GM19025 (cell line): ENCODE measurements around the gene GALNT14.

Experiments
- ATAC-seq: cut with Tn5 transposase; IDR thresholded peaks from one replicate; pipeline ENCODE4 v1.9.1; 2021; ENCODE audit warnings: mild to moderate bottlenecking, low read depth, moderate library complexity; ENCODE audit not compliant: unreplicated experiment

GALNT14 gene

DNA sequence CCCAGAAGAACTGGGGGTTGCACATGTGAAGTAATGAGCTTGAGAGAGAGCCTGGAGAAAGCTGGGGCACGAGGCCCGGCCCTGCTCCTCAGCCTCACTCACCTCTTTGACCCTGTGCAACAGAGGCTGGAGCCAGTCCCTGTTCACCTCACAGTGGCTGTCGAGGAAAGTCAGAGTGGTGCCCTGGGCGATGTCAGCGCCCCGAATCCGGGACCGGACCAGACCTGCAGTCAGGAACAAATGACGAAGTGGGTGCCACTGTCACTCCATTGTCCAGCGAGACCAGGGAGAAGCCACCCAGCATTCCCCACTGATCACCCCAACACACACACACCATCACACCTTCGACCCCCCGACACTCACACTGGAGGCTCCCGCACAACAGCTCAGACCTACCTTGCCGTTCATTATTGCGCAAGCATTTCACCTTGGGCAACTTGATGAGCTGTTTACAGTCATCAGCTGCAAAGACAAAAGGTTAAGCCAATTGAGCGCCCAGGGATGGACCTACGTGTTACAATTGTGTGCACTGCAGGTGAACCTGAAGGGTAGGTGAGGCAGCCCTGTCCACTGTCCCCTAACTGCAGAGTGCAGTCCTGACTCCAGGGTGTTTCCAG lies 182.6 kb downstream of the GALNT14 start:
- no peak for ATAC-seq

DNA sequence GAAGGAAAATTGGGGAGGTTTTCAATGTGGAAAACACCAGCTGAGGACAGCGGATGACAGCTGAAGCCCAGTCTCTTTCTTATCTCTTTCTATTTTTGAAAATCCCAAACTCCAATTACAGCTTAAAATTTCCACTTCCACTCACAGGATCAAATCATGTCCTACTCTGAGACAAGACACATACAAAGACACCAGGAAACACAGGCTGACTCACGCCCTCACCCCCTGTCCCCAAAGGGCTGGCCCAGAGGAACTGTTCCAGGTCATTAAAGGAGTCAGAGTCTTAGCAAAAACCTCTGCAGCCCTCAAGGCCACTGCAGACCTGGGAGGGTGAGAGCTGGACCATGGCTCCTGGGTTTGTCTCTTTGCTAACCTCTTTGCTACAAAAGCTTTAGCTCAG lies 187.9 kb downstream of the GALNT14 start:
- ATAC-seq = no peak

DNA sequence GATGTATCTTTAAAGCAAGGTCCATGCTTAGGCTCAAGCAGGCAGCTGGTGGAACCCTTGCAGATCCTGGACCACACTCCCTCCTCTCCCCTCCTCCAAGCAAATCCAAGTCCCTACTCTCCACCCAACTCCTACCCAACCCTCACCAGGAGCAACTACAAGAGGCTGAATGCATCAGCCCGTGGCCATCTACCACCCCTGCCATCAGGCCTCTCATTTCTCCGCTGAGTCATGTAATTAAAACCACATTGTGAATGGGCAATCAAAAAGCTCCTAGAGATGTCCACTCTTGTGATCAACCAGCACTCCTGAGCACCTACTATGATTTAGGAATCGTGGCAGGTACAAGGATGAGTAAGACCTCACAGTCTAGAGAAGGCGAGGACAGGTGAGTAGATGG lies 188.8 kb downstream of the GALNT14 start:
- ATAC-seq = no peak

DNA sequence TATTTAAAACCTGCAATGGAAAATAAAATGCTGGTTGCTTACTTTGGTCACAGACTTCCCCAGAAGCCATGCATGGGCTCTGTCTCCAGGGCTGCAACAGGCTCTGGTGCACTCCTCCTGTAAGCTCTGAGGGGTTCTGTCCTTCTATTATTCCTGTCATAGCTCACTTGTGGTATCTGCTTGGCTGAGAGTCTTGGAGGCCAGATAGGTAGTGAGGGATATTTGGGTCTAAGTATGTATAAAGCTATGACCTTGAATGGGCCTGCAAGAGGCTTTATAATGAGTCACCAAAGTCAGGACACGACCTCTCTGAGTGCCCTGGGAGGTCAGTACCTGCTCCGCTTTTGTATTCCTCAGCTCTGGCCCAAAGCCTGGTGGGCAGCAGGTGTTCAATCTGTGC lies 189.4 kb downstream of the GALNT14 start:
- no peak for ATAC-seq

DNA sequence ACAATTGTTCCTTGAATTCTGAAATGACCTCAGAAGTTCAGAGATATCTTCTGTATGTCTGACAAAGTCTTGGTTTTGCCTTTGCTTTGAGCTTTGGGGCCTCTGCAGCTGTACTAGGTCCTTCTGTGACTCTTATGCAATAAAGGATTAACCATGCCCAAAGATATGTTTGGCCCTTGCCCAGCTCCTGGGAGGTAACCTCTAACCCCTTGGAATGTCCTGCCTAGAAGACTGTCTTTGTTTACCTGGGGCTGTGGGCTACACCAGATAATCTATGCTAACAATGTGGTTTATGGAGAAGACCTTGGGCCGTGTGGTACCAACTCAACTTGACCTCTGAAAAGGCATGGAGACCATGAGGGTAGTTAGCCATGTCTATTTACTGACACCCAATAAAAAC lies 190.1 kb downstream of the GALNT14 start:
- ATAC-seq = no peak

DNA sequence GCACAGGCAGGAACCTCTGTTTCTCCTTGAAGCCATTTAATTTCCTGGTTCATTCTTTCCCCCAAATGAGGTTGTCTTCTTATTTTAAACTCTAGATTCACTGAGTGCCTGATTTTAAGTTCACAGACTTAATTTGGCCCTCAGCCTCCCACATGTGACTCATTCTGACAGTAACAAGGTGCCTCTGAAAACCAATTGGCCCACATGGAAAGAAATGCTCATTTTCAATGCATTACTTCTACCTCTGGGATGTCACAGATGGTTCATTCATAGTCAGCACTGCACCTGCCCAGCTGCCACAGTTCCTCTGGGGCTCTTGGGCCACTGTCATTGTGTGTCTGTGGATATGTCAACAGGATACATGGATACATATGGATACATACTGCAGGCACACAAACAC lies 190.6 kb downstream of the GALNT14 start:
- ATAC-seq = no peak

DNA sequence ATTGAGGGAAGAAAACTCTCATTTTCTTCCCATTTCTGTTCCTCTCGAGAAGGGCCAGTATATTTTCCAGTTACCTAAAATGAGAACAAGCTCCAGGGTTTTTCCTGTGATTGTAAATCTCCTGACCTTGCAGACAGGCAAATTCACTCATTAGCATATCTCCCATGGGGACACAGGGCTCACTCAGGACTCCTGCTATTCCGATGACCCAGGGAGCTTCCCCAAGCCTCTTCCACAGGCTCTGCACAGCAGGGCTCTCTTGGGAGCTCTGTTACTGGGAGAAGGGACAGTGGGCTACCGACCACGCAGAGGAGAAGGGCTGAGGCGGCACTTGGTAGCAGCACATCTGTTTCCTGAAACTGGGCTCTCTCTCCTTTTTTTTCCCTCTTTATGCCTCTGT lies 195.8 kb downstream of the GALNT14 start:
- no peak for ATAC-seq

DNA sequence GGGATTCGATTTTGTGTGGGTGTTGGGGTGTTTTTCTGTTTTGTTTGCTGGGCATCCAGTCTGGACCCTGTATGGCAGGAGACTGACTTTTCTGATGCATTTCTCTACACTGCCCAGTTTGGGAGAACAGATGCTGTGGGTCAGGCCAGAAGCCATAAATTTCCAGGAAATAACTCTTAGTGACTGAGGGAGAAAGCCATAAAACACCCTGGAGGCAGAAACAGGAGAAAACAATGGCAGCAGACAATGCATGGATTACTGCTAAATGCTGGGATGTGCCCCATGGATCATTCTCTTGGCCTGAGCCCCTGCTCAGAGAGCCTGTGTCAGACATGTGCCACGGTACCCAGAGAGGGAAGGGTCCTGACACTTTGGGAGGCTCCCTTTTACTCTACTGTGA lies 197.4 kb downstream of the GALNT14 start:
- ATAC-seq = no peak

DNA sequence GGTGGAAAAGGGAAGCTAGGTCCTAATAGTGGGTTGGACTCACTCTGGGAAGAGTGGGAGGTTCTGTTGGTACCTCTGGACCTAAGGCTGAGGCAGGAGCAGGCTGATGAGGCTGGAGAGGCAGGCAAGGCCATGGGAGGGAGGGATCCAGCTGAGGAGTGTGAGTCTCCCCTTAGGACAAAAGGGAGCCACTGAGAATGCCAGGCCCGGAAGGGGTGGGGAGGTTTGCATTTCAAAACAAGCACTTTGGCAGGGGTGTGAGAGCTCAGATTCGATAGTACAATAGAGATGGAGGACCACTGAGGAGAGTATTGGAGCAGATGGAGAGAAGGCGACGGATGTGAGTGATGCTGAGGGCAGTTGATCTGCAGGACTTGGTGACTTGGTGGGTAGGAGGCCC lies 198.9 kb downstream of the GALNT14 start:
- ATAC-seq = no peak

DNA sequence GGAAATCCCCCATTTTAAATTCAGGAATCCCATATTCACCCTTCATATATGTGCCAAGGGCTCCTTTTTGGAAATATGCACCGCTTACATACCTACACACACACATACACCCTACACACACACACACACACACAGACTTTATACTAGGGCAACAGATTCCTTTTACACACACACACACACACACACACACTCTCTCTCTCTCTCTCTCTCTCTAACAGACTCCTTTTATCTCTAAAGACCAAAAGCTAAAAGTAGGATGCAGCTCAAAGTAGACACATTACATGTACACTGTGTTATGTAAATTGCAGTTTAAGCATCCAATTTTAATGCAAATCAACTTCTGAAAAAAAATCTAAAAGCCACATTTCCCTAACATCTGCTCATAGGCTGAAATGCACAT lies 200.0 kb downstream of the GALNT14 start:
- no peak for ATAC-seq

DNA sequence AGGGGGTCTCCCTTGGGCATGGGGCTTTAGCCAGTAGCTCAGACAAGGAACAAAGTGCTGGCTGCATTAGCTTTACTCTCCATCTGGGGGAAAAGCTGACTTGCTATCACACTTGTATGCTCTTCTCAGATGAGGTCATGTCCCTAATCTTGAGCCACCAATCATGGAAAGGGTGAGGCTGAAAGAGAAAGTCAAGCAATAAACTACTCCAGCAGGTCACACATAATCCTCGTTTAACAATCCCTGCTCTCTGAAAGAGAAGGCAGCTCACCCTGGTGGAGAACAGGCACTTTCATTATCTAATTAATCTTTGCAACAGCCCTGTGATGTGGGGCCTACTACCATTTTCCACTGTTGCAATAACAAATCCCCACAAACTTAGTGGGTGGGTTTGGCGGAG lies 201.3 kb downstream of the GALNT14 start:
- no peak for ATAC-seq

DNA sequence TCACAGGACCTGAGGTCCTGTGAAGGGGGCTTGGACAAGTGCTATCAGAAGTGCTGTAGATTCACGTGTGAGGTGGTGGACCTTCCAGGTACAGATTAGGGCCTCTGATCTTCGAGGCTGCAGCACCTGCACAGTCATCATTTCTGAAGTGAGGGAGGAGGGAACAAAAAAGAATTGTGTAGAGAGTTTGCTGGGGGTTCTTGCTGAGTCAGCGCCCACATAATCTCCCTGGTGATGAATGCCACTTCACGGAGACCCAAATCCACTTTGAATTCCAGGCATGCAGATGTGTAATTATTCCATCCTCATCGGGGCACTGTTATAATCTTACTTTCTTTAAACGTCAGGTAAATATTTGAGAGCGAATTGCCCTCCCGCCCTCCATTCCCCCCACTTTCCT lies 202.4 kb downstream of the GALNT14 start:
- no peak for ATAC-seq

DNA sequence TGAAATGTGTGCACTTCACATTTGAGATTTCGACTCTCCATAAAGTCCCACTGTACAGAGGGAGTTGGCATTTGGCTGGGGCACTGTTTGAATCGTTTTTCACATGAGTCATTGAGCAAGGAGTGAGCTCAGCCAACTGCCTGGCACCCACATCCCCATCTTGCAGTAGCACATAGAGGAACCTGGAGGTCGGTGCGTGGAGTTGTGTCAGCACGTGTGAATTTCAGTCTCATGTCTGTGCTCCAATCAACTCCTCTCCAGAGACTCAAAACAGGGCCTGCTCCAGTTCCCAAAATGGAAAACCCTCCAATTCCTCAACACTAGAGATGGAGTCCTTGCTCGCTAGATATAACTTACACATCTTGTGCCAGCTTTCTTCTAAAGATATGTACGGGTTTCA lies 204.2 kb downstream of the GALNT14 start:
- ATAC-seq = no peak

DNA sequence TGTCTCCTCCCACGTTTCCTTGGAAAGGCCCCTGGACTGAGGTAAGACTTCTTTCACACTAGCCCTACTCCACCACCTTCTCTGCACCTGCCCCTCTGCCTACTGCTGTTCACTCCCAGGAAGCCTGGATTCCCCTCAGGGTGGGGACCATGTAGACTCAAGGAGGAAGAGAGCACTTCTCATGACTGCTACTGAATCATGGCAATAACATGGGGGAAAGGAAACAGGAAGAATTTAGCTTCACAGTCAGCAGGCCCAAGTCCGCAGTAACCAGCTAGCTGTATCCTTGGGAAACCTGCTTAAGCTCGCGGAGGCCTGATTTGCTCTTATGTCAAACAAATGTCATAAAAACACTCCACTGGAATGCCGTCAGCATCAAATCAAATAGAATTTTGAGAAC lies 204.7 kb downstream of the GALNT14 start:
- ATAC-seq = no peak

DNA sequence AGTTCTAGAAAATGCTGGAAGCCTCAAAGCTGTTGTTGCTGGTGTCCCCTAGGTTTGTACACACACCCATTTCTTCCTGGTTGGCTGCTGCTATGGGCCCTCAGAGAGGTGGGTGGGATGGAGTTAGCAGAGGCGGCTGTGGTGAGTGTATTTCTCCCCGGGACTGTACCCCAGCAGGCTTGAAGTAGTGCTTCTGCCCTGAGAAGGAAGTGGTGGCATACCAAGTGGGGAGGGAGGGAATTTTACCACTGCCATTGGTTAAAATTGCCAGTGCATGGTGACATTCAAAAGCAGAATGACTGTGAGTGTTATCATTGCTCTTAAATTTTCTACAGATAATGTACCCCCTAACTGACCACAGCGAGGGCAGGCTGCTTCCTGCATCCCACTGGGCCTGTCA lies 205.4 kb downstream of the GALNT14 start:
- ATAC-seq = no peak

DNA sequence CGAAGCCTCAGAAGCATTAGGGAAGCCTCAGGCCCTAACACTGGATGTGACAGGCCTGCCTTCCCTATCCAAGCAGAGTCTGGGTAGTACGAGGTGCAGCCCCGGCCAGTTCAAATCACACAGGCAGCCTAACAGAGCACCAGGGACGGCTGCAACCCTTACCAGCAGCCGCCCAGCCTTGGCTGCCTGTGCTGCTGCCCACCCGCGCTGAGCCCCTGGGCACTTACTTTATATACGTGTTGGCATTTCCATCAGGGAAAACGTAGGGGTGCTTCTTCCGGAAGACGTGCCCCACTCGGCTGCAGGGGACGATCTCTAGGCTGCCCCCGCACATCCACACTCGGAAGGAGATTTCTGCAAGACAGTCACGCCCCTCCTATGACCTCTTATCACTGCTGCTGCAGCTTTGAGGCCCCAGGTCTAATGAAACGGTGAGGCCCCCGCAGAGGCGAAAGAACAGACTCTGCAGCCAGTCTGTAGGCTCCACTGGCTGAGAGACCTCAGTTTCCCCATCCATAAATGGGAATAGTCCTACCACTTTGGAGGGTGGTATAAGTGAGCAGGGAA lies 206.3 kb downstream of the GALNT14 start:
- no peak for ATAC-seq

DNA sequence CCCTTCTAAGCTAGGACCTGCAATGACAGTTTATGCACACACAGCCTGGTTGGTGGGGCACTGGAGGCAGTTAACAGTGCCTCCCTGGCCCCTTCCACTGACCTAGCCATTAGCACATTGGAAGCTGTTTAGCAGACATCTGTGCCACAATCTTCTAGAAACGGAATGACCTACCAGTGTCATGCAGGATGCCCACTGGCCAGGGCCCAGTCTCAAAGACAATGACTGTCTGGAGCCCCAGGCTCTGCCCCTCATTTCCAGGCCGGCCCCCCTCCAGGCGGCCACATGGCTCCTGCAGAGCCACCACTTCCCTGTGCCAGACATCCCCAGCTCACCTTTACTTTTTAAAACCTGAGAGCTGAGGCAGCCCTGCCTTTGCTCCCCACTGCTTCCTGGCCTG lies 207.5 kb downstream of the GALNT14 start:
- no peak for ATAC-seq

DNA sequence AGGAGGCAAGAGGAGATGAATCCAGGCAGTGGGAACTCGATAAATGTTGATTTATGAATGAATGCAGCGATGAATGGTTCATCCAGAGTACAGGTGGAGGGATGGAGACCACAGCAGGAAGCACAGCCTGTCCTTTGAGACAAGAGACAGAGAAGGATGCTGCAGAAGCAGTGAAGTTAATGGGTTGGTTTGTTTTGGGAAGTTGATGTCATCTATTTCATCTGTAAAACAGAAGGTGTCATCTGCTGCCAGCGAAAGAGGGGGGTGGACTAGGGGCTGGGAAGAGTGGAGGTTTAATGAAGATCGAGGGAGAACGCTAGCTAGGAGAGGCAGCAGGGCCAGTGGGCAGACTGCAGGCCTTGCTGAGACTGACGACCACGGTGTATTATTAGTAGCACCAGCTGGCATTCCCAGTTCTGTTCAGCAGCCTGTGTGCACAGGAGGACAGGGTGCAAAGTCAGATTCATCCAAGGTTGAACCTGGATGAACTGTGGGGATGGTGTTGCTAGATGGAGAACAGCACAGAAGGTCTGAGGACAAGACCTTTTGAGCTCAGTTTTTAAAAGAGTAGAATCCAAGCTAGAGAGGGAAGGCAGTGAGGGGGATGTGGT lies 210.7 kb downstream of the GALNT14 start:
- ATAC-seq = no peak

DNA sequence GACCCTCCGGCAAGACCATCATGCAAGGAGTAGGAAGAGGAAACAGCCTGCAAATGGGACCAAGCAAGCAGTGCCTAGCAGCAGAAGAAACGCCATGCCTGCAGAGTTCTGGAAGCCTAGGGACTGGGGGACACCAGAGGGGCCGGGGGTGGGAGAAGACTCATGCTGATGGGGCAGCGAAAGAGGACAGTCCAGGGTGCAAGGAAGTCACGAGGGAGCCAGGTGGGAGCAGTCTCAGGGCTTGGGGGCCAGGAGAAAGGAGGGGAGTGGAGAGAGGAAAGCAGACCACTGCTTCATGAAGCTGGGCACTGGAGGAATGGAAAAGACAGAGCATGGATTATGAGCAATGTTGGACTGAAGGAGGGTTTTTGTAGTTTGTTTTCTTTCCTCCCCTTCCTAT lies 211.6 kb downstream of the GALNT14 start:
- ATAC-seq = no peak

DNA sequence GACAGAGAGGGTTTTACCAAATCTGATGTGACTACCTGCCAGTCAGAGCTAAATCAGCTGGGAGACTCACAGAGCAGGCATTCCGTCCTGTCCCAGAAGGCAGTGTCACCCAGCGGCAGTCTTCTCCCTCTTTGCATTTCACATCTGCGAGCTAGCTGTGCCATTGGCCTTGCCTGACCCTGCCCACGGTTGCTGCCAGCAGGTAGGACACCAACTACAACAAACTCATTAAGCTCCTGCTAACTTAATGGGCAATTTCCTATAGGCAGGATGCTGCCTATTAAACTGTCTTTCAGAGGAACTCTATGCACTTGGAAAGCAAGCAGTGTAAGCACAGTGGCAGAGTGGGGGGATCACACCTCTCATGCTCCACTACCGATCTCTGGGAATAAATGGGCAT lies 214.6 kb downstream of the GALNT14 start:
- ATAC-seq = no peak

DNA sequence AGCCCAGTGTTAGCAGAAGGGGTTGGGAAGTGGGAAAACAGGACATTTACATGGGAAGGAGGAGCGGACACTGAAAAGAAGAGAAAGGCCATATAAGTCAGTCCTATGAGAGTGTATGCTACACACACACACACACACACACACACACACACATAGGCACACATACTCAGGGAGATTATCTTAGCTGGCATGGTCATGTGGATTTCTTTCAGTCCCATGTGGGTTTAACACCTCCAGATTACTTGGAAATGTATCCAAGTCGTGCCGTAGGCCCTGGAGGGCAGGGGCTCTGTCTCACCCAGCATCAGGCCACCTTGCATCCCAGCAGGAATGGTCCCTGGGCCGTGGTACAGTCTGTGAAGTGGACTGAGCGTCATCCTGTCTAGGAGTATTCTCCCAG lies 217.7 kb downstream of the GALNT14 start:
- no peak for ATAC-seq

DNA sequence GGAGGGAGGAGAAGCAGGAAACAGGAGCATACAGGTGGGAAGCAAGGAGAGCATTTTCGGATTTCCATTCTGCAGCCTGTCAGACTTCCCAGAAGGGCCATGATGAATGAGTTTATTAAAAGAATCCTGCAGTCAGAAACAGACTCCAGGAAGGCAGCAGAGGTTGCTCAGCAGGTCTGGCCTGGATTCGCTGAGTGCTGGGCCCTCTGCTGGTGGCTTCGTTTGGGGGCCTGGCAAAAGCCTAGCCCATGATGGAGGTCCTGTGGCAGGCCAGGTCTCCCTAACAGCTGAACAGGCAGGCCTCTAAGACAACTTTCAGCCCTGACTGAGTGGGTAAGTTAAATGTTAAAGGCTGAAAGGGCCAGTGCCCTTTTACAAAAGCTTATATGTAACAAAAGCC lies 222.8 kb downstream of the GALNT14 start:
- no peak for ATAC-seq
